Stomach (tissue), 4 donors: ENCODE results near the gene PLPPR3.

Experiments used
- EP300 ChIP-seq: sonication (generic); formaldehyde crosslinking; IDR thresholded peaks from one replicate; pipeline ENCODE4 v1.6.1; 2017; ENCODE audit warnings: antibody characterized with exemption
- POLR2A ChIP-seq, 4 donors: fragments of 450-650 bp; IDR thresholded peaks; one replicate each; pipeline ENCODE4 v1.6.1; 2016; ENCODE audit warnings: antibody characterized with exemption in 4 of 4, control low read depth in 2 of 4, mild to moderate bottlenecking in 1 of 4, moderate library complexity in 1 of 4
- TF ChIP-seq, protein P1 (sequence below), 7 experiments: fragments of 450-650 bp in 4 of 7; fragments of 200-600 bp in 3 of 7; sonication (generic) in 3 of 7; IDR thresholded peaks; one replicate each; pipeline ENCODE4 v1.5.1; 2016 to 2019; ENCODE audit warnings: antibody characterized with exemption in 7 of 7, control low read depth in 2 of 7, mild to moderate bottlenecking in 1 of 7

GRCh38 chr19:810883-811489 lies 10.8 kb downstream of the PLPPR3 start:
- no peak for TF ChIP-seq POLR2A (IDR thresholded peaks at IDR 0.05)
- TF ChIP-seq, protein P1, sequence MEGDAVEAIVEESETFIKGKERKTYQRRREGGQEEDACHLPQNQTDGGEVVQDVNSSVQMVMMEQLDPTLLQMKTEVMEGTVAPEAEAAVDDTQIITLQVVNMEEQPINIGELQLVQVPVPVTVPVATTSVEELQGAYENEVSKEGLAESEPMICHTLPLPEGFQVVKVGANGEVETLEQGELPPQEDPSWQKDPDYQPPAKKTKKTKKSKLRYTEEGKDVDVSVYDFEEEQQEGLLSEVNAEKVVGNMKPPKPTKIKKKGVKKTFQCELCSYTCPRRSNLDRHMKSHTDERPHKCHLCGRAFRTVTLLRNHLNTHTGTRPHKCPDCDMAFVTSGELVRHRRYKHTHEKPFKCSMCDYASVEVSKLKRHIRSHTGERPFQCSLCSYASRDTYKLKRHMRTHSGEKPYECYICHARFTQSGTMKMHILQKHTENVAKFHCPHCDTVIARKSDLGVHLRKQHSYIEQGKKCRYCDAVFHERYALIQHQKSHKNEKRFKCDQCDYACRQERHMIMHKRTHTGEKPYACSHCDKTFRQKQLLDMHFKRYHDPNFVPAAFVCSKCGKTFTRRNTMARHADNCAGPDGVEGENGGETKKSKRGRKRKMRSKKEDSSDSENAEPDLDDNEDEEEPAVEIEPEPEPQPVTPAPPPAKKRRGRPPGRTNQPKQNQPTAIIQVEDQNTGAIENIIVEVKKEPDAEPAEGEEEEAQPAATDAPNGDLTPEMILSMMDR (IDR thresholded peaks at IDR 0.05) = no peak
- no peak for TF ChIP-seq EP300
